ENCODE measurements around the gene SPAG16. TPM values are rescaled to one million over a fixed set of nuclear protein-coding genes. Genes with fewer than 3 reads are reported as not detected.
A peak's percentile ranks its signal among the peaks of the same experiment; 100 is the strongest.

SPAG16 gene
- total RNA-seq, 1 experiment from 2014 or later: 16.0 TPM

- TF ChIP-seq FOXP1 (CRISPR knock-in tag; IDR thresholded peaks at IDR 0.05; ENCODE audit: borderline replicate concordance): no peak
- no peak for TF ChIP-seq ESRRA (CRISPR knock-in tag; IDR thresholded peaks at IDR 0.05; ENCODE audit: borderline replicate concordance)
- no peak for TF ChIP-seq EMX1 (CRISPR knock-in tag; IDR thresholded peaks at IDR 0.05)
- TF ChIP-seq ZNF281 (CRISPR knock-in tag; IDR thresholded peaks at IDR 0.05): no peak
Observed at GRCh38 chr2:213415093-213415492, 130.8 kb downstream of the SPAG16 start (continued).

GRCh38 chr2:213416832-213417231, 132.6 kb downstream of the SPAG16 start:
- Mint-ChIP-seq H3K4me3 (no peak overlapping the region), H3K9me3 (no peaks in the 10 kb centered on the region; the same call in 1 of the 2 replicates), H3K4me1 (0 out of 2 replicates have a peak, but pooled peaks cover 3% of the 10 kb centered on the region), H3K36me3 (0 out of 2 replicates have a peak, but pooled peaks cover 3% of the 10 kb centered on the region), H3K27ac (no peak overlapping the region), H3K27me3 (ENCODE audit: low read depth) (no peaks in the 10 kb centered on the region)
- POLR2A ChIA-PET: no interaction called here
- CTCF ChIA-PET: no interaction called here
- TF ChIP-seq HMGA2 (CRISPR knock-in tag; IDR thresholded peaks at IDR 0.05) (no peak), SMAD4 (CRISPR knock-in tag; IDR thresholded peaks at IDR 0.05) (no peak), FOXK1 (CRISPR knock-in tag; IDR thresholded peaks at IDR 0.05) (no peak), MXD4 (CRISPR knock-in tag; IDR thresholded peaks at IDR 0.05; ENCODE audit: borderline replicate concordance) (no peak), RORB (CRISPR knock-in tag; IDR thresholded peaks at IDR 0.05) (no peak), IRF2 (CRISPR knock-in tag; IDR thresholded peaks at IDR 0.05; ENCODE audit: borderline replicate concordance, low read depth) (no peak), MLX (CRISPR knock-in tag; IDR thresholded peaks at IDR 0.05) (no peak)
- TF ChIP-seq, protein P1, sequence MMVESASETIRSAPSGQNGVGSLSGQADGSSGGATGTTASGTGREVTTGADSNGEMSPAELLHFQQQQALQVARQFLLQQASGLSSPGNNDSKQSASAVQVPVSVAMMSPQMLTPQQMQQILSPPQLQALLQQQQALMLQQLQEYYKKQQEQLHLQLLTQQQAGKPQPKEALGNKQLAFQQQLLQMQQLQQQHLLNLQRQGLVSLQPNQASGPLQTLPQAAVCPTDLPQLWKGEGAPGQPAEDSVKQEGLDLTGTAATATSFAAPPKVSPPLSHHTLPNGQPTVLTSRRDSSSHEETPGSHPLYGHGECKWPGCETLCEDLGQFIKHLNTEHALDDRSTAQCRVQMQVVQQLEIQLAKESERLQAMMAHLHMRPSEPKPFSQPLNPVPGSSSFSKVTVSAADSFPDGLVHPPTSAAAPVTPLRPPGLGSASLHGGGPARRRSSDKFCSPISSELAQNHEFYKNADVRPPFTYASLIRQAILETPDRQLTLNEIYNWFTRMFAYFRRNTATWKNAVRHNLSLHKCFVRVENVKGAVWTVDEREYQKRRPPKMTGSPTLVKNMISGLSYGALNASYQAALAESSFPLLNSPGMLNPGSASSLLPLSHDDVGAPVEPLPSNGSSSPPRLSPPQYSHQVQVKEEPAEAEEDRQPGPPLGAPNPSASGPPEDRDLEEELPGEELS (CRISPR knock-in tag; IDR thresholded peaks at IDR 0.05): no peak
- TF ChIP-seq, protein P2, sequence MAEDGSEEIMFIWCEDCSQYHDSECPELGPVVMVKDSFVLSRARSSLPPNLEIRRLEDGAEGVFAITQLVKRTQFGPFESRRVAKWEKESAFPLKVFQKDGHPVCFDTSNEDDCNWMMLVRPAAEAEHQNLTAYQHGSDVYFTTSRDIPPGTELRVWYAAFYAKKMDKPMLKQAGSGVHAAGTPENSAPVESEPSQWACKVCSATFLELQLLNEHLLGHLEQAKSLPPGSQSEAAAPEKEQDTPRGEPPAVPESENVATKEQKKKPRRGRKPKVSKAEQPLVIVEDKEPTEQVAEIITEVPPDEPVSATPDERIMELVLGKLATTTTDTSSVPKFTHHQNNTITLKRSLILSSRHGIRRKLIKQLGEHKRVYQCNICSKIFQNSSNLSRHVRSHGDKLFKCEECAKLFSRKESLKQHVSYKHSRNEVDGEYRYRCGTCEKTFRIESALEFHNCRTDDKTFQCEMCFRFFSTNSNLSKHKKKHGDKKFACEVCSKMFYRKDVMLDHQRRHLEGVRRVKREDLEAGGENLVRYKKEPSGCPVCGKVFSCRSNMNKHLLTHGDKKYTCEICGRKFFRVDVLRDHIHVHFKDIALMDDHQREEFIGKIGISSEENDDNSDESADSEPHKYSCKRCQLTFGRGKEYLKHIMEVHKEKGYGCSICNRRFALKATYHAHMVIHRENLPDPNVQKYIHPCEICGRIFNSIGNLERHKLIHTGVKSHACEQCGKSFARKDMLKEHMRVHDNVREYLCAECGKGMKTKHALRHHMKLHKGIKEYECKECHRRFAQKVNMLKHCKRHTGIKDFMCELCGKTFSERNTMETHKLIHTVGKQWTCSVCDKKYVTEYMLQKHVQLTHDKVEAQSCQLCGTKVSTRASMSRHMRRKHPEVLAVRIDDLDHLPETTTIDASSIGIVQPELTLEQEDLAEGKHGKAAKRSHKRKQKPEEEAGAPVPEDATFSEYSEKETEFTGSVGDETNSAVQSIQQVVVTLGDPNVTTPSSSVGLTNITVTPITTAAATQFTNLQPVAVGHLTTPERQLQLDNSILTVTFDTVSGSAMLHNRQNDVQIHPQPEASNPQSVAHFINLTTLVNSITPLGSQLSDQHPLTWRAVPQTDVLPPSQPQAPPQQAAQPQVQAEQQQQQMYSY (CRISPR knock-in tag; IDR thresholded peaks at IDR 0.05): no peak
- ATAC-seq (peak; percentile 38; the same call in 1 of the 2 replicates), DNase-seq (ENCODE audit: low spot score) (no peak)

DNA sequence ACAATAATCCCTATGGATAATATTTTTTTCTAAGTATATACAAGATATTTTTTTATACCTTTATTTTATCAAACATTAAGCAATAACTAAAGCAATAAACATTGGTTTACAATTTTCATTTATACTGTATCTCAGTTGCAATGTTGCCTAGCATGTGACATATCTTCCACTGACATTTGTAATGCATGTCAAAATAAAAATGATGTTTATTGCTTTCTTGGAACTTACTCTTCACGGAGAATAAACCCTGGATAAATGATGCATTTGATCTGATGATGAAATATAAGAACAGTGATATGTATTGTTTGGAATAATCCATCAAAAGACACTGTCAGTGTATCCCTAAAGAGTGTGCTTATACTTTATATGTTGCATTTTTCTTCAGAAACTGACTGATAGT, 135.7 kb downstream of the SPAG16 start:
- DNase-seq (ENCODE audit: low spot score) (no peak), ATAC-seq (no peak)
- no peak overlapping the region for H3K27ac Mint-ChIP-seq
- H3K27me3 Mint-ChIP-seq (ENCODE audit: low read depth): no peaks in the 10 kb centered on the region
- ChIA-PET CTCF (no interaction called here), POLR2A (no interaction called here)
- H3K4me1 Mint-ChIP-seq: 0 out of 2 replicates have a peak, but pooled peaks cover 3% of the 10 kb centered on the region
- peaks cover 5% of the 10 kb centered on the region; the same call in 1 of the 2 replicates for H3K36me3 Mint-ChIP-seq
- no peaks in the 10 kb centered on the region; the same call in 1 of the 2 replicates for H3K9me3 Mint-ChIP-seq
- H3K4me3 Mint-ChIP-seq: no peak overlapping the region
- TF ChIP-seq TEAD1 (CRISPR knock-in tag; IDR thresholded peaks at IDR 0.05) (no peak), IRF2 (CRISPR knock-in tag; IDR thresholded peaks at IDR 0.05; ENCODE audit: borderline replicate concordance, low read depth) (no peak), OVOL2 (CRISPR knock-in tag; IDR thresholded peaks at IDR 0.05; ENCODE audit: borderline replicate concordance) (no peak), ZSCAN18 (CRISPR knock-in tag; IDR thresholded peaks at IDR 0.05) (no peak), TEAD4 (CRISPR knock-in tag; IDR thresholded peaks at IDR 0.05) (no peak), CREB1 (CRISPR knock-in tag; IDR thresholded peaks at IDR 0.05) (no peak), E2F4 (CRISPR knock-in tag; IDR thresholded peaks at IDR 0.05; ENCODE audit: borderline replicate concordance, low read depth) (no peak), MXD4 (CRISPR knock-in tag; IDR thresholded peaks at IDR 0.05; ENCODE audit: borderline replicate concordance) (no peak), NR1H2 (CRISPR knock-in tag; IDR thresholded peaks at IDR 0.05) (no peak)
- TF ChIP-seq, protein P3, sequence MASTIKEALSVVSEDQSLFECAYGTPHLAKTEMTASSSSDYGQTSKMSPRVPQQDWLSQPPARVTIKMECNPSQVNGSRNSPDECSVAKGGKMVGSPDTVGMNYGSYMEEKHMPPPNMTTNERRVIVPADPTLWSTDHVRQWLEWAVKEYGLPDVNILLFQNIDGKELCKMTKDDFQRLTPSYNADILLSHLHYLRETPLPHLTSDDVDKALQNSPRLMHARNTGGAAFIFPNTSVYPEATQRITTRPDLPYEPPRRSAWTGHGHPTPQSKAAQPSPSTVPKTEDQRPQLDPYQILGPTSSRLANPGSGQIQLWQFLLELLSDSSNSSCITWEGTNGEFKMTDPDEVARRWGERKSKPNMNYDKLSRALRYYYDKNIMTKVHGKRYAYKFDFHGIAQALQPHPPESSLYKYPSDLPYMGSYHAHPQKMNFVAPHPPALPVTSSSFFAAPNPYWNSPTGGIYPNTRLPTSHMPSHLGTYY (CRISPR knock-in tag; IDR thresholded peaks at IDR 0.05): no peak
